GM18505 (cell line): ENCODE data around the gene ADGRL1.

Experiments
- ATAC-seq: cut with Tn5 transposase; IDR thresholded peaks from one replicate; pipeline ENCODE4 v1.9.1; 2021; ENCODE audit not compliant: unreplicated experiment
- POLR2A ChIP-seq: IDR thresholded peaks from 4 replicates; pipeline ENCODE4 v1.6.1; 2011; ENCODE audit warnings: borderline replicate concordance; ENCODE audit not compliant: insufficient read depth, insufficient read length; ENCODE audit errors: extremely low read depth

Gene ADGRL1

GRCh38 chr19:14113762-14114414, 92.1 kb downstream of the ADGRL1 start:
- no peak for ATAC-seq
- TF ChIP-seq POLR2A = no peak

GRCh38 chr19:14112809-14113385, 93.1 kb downstream of the ADGRL1 start:
- no peak for TF ChIP-seq POLR2A
- ATAC-seq = no peak

- no peak for ATAC-seq
- TF ChIP-seq POLR2A = no peak
Measured at GRCh38 chr19:14112051-14112808, 93.7 kb downstream of the ADGRL1 start.

GRCh38 chr19:14111486-14111885, 94.5 kb downstream of the ADGRL1 start:
- no peak for TF ChIP-seq POLR2A
- ATAC-seq = no peak

GRCh38 chr19:14110650-14111049, 95.3 kb downstream of the ADGRL1 start:
- no peak for ATAC-seq
- no peak for TF ChIP-seq POLR2A

GRCh38 chr19:14107581-14108461, 98.1 kb downstream of the ADGRL1 start:
- ATAC-seq = no peak

GRCh38 chr19:14106840-14107239, 99.1 kb downstream of the ADGRL1 start:
- TF ChIP-seq POLR2A = no peak
- no peak for ATAC-seq

More at GRCh38 chr19:14107581-14108461, 98.1 kb downstream of the ADGRL1 start:
- TF ChIP-seq POLR2A = no peak

- TF ChIP-seq POLR2A = no peak
- ATAC-seq = no peak
Measured at GRCh38 chr19:14105680-14106079, 100.3 kb downstream of the ADGRL1 start.

GRCh38 chr19:14103310-14103709, 102.7 kb downstream of the ADGRL1 start:
- no peak for TF ChIP-seq POLR2A
- no peak for ATAC-seq

- no peak for ATAC-seq
- TF ChIP-seq POLR2A = no peak
Measured at GRCh38 chr19:14102756-14103155, 103.2 kb downstream of the ADGRL1 start.

- TF ChIP-seq POLR2A = no peak
- no peak for ATAC-seq
Measured at GRCh38 chr19:14102102-14102696, 103.8 kb downstream of the ADGRL1 start.

GRCh38 chr19:14101003-14101545, 104.9 kb downstream of the ADGRL1 start:
- no peak for TF ChIP-seq POLR2A
- no peak for ATAC-seq
